ENCODE results near the gene FAM53C. TPM values are rescaled to one million over a fixed set of nuclear protein-coding genes. Genes with fewer than 3 reads are reported as not detected.
"Not testable (repeated sequence)": the region's sequence is repeated elsewhere in the genome, so short reads cannot be mapped to it uniquely, and the experiment has no call there.

Gene FAM53C
- total RNA-seq, 1 donor from 2014 or later = 10.4 TPM

GRCh38 chr5:138389332-138389731 is 51.3 kb downstream of the FAM53C start:
- DNase-seq (ENCODE audit: low spot score) (no peak), ATAC-seq (no peak)

- not testable (repeated sequence) for DNase-seq (ENCODE audit: low spot score); ATAC-seq
Measured at GRCh38 chr5:138389911-138390310, 51.8 kb downstream of the FAM53C start.

- no peak for ATAC-seq
- DNase-seq (ENCODE audit: low spot score) = no peak
Measured at GRCh38 chr5:138391859-138392386, 53.9 kb downstream of the FAM53C start.

Other genes starting within 250 kb of the FAM53C start
- 0.20 TPM for gene NME5, start 198.8 kb upstream of the FAM53C start, total RNA-seq
- 19.3 TPM for gene BRD8, start 159.6 kb upstream of the FAM53C start, total RNA-seq
- gene KIF20A, start 159.2 kb upstream of the FAM53C start, total RNA-seq = 0.35 TPM
- 12.1 TPM for gene CDC23, start 124.9 kb upstream of the FAM53C start, total RNA-seq
- not detected for gene GFRA3, start 63.6 kb upstream of the FAM53C start, total RNA-seq
- not detected for gene CDC25C, start 6.5 kb upstream of the FAM53C start, total RNA-seq
- 16.3 TPM for gene KDM3B, start 14.4 kb downstream of the FAM53C start, total RNA-seq
- gene REEP2, start 100.8 kb downstream of the FAM53C start, total RNA-seq = not detected
- 12.1 TPM for gene EGR1, start 127.2 kb downstream of the FAM53C start, total RNA-seq
- 28.1 TPM for gene ETF1, start 205.0 kb downstream of the FAM53C start, total RNA-seq
- gene HSPA9, start 237.1 kb downstream of the FAM53C start, total RNA-seq = 201 TPM

Measured in left lobe of liver (tissue), 2 donors.